NCI-H82 treated with DMSO at 0.1 percent for 48 hours (cell line): Measurements from ENCODE around the gene SMAD3.

Experiments
- DNase-seq: peaks from one replicate; lab custom pipeline; 2025; ENCODE audit not compliant: unreplicated experiment; lab: John Stamatoyannopoulos, UW

The SMAD3 gene

GRCh38 chr15:67225336-67225735 lies 159.9 kb downstream of the SMAD3 start:
- DNase-seq: no peak

DNA sequence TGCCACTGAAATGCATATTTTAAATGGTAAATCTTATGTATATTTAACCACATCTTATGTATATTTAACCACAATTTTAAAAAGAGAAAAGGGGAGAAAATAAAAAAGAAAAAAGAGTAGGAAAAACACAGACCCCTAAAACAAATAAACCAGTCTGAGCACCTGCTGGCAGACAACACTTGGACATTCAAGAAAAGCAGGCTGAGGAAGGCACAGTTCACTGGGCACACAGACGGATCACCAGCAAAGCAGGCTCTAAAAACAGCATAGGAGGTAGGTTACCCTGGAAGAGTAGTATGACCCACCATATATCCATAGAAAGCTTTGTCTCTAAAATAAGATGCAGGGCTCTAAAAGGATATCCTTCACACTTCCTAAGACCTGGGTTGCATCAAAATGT lies 162.0 kb downstream of the SMAD3 start:
- no peak for DNase-seq

DNA sequence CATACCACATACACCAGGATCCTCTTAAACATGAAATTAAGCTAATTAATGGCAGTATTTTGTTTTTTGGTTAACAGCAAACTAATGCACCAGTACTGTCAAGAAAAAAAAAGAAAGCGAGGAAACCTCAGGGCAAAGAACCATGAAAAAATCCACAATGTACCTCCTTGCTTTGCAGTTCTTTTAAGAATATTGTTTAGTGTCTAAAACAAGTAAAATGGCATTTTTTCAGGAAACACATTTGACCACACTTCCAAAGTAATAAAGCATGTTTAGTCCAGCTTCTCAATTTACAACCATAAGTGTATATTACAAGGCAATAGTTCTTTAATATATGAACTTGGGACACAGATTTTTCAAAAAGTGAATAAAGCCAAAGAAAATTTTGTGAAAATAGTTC lies 162.4 kb downstream of the SMAD3 start:
- DNase-seq: no peak

GRCh38 chr15:67228286-67228685 lies 162.9 kb downstream of the SMAD3 start:
- no peak for DNase-seq

- no peak for DNase-seq
Observed at GRCh38 chr15:67230504-67230903, 165.1 kb downstream of the SMAD3 start.

GRCh38 chr15:67232591-67232990 lies 167.2 kb downstream of the SMAD3 start:
- no peak for DNase-seq

GRCh38 chr15:67240235-67241131 lies 175.1 kb downstream of the SMAD3 start:
- DNase-seq: no peak

DNA sequence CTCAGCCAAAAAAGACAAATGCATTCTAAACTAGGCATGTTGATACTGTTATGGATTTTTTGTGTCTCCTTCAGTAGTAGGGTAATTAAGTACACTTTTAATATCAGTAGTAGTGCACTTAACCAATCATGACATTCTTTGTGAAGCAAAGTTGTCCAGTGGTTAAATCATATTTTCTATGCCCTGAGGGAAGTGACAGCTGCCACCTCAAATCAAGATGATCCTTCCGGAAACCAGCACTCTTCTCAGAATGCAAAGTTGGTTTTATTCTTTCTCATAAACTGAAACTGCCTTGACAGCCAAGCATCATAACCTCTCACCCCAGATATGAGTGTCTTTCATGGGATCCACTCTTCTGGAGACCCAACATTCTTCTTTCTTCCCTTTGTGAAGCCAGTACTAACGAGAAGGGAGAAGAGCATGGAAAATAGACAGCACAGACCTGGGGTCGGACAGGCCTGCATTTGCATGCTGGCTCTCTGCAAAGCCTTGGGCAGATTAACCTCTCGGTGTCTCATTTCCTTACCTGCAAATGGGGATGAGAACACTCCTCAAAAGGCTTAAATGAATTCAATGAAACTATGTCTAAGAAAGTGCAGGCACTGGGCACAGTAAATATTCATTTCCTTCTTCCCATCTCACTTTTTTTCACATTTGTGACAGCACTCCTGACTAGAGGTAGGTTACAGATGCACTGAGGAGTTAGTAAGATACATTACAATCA lies 175.9 kb downstream of the SMAD3 start:
- no peak for DNase-seq

- DNase-seq: no peak
Observed at GRCh38 chr15:67242708-67243111, 177.3 kb downstream of the SMAD3 start.
